NCI-H2029 treated with DMSO at 0.1 percent for 48 hours (cell line): Measurements from ENCODE around the gene MSL3.

ENCODE experiments used
- DNase-seq: peaks from one replicate; lab custom pipeline; 2025; lab: John Stamatoyannopoulos, UW

Gene MSL3

GRCh38 chrX:11757719-11758399 lies at the start of gene MSL3:
MSL3 (plus strand) TSS chrX:11758237; CDS start chrX:11758264, 27 bp downstream.
- no peak for DNase-seq

GRCh38 chrX:11722304-11722703 lies 35.7 kb upstream of the MSL3 start:
- DNase-seq: no peak

- DNase-seq: peak; percentile 0
Observed at GRCh38 chrX:11724122-11725017, 33.7 kb upstream of the MSL3 start.

GRCh38 chrX:11725631-11726442 lies 32.2 kb upstream of the MSL3 start:
- DNase-seq: no peak

GRCh38 chrX:11728556-11728955 lies 29.5 kb upstream of the MSL3 start:
- no peak for DNase-seq

- no peak for DNase-seq
Observed at GRCh38 chrX:11733614-11734013, 24.4 kb upstream of the MSL3 start.

GRCh38 chrX:11739776-11740175 lies 18.3 kb upstream of the MSL3 start:
- no peak for DNase-seq

- no peak for DNase-seq
Observed at GRCh38 chrX:11740794-11741193, 17.2 kb upstream of the MSL3 start.

- DNase-seq: no peak
Observed at GRCh38 chrX:11741574-11741973, 16.5 kb upstream of the MSL3 start.

GRCh38 chrX:11745881-11746280 lies 12.2 kb upstream of the MSL3 start:
- no peak for DNase-seq

- DNase-seq: no peak
Observed at GRCh38 chrX:11750046-11750445, 8.0 kb upstream of the MSL3 start.

- no peak for DNase-seq
Observed at GRCh38 chrX:11750694-11751093, 7.3 kb upstream of the MSL3 start.

GRCh38 chrX:11751261-11751660 lies 6.8 kb upstream of the MSL3 start:
- no peak for DNase-seq

GRCh38 chrX:11753668-11754067 lies 4.4 kb upstream of the MSL3 start:
- DNase-seq: no peak

GRCh38 chrX:11754958-11755645 lies 2.9 kb upstream of the MSL3 start:
- peak; percentile 39 for DNase-seq

- DNase-seq: no peak
Observed at GRCh38 chrX:11755724-11756123, 2.3 kb upstream of the MSL3 start.

GRCh38 chrX:11756354-11757318 lies 1.4 kb upstream of the MSL3 start:
- no peak for DNase-seq

GRCh38 chrX:11757397-11757718 lies 679 bp upstream of the MSL3 start:
- DNase-seq: no peak

GRCh38 chrX:11758400-11759171 lies 549 bp downstream of the MSL3 start:
- DNase-seq: no peak

- DNase-seq: no peak
Observed at GRCh38 chrX:11759172-11759460, 1.1 kb downstream of the MSL3 start.
